GM12875 (cell line): ENCODE results near the gene PTGFRN.

Experiments
- H3K4me3 ChIP-seq: one replicate; pipeline ENCODE4 v1.5.1; 2011; ENCODE audit warnings: low read depth, low read length, control low read depth
- CTCF ChIP-seq: IDR thresholded peaks from 2 replicates; pipeline ENCODE4 v1.5.1; 2011; ENCODE audit warnings: low read depth, mild to moderate bottlenecking, control low read depth, inconsistent platforms, low read length, moderate library complexity, borderline replicate concordance; ENCODE audit not compliant: insufficient read depth

Gene PTGFRN

GRCh38 chr1:116895073-116895472 lies 14.6 kb upstream of the PTGFRN start:
- H3K4me3 ChIP-seq, result no peak overlapping the region
- TF ChIP-seq CTCF, result no peak

GRCh38 chr1:116899529-116899928 lies 10.2 kb upstream of the PTGFRN start:
- TF ChIP-seq CTCF, result no peak
- H3K4me3 ChIP-seq, result no peak overlapping the region

- no peak for TF ChIP-seq CTCF
- H3K4me3 ChIP-seq, result no peak overlapping the region
Measured at GRCh38 chr1:116900471-116901365, 9.0 kb upstream of the PTGFRN start.

- H3K4me3 ChIP-seq, result no peak overlapping the region
- TF ChIP-seq CTCF, result no peak
Measured at GRCh38 chr1:116902027-116902426, 7.7 kb upstream of the PTGFRN start.

GRCh38 chr1:116902723-116903383 lies 6.9 kb upstream of the PTGFRN start:
- no peak overlapping the region for H3K4me3 ChIP-seq
- no peak for TF ChIP-seq CTCF

GRCh38 chr1:116904791-116905320 lies 4.9 kb upstream of the PTGFRN start:
- TF ChIP-seq CTCF, result no peak
- H3K4me3 ChIP-seq, result no peak overlapping the region
